HG03565 (cell line): ENCODE measurements around the gene PPIE.
"Not testable (repeated sequence)": the region's sequence is repeated elsewhere in the genome, so short reads cannot be mapped to it uniquely, and the experiment has no call there.

ENCODE experiments used
- ATAC-seq: cut with Tn5 transposase; IDR thresholded peaks from one replicate; pipeline ENCODE4 v1.9.1; 2021; ENCODE audit warnings: mild to moderate bottlenecking, moderate library complexity; ENCODE audit not compliant: unreplicated experiment

PPIE gene

GRCh38 chr1:39757501-39757900 is 18.8 kb downstream of the PPIE start:
- no peak for ATAC-seq

- ATAC-seq, result no peak
These were observed 20.1 kb downstream of the PPIE start for GRCh38 chr1:39758556-39759435.

GRCh38 chr1:39759436-39759726 is 20.7 kb downstream of the PPIE start:
- no peak for ATAC-seq

- ATAC-seq, result no peak
These were observed 21.7 kb downstream of the PPIE start for GRCh38 chr1:39760074-39761008.

GRCh38 chr1:39761016-39761415 is 22.3 kb downstream of the PPIE start:
- no peak for ATAC-seq

GRCh38 chr1:39761557-39762260 is 23.0 kb downstream of the PPIE start:
- ATAC-seq, result no peak

GRCh38 chr1:39762550-39763540 is 24.2 kb downstream of the PPIE start:
- no peak for ATAC-seq

GRCh38 chr1:39763619-39764374 is 25.1 kb downstream of the PPIE start:
- not testable (repeated sequence) for ATAC-seq

GRCh38 chr1:39764512-39764911 is 25.8 kb downstream of the PPIE start:
- not testable (repeated sequence) for ATAC-seq

- not testable (repeated sequence) for ATAC-seq
These were observed 27.8 kb downstream of the PPIE start for GRCh38 chr1:39766466-39766865.

- ATAC-seq, result not testable (repeated sequence)
These were observed 30.8 kb downstream of the PPIE start for GRCh38 chr1:39769502-39769901.

GRCh38 chr1:39770100-39771021 is 31.7 kb downstream of the PPIE start:
- not testable (repeated sequence) for ATAC-seq

- ATAC-seq, result not testable (repeated sequence)
These were observed 32.4 kb downstream of the PPIE start, which contains the start of gene OXCT2 for GRCh38 chr1:39771022-39771532. Gene OXCT2, minus strand, starts transcription at chr1:39771348. Its CDS starts 93 bp downstream, at chr1:39771255.

- ATAC-seq, result not testable (repeated sequence)
These were observed 34.8 kb downstream of the PPIE start for GRCh38 chr1:39773369-39773979.

GRCh38 chr1:39775141-39775540 is 36.5 kb downstream of the PPIE start:
- not testable (repeated sequence) for ATAC-seq

- ATAC-seq, result not testable (repeated sequence)
These were observed 37.2 kb downstream of the PPIE start for GRCh38 chr1:39775676-39776399.

- ATAC-seq, result no peak
These were observed 37.7 kb downstream of the PPIE start for GRCh38 chr1:39776400-39776713.
